Measurements from ENCODE around the gene FAM229A. TPM values are rescaled to one million over a fixed set of nuclear protein-coding genes. Genes with fewer than 3 reads are reported as not detected.

The FAM229A gene
- total and polyA plus RNA-seq, 9 of the 15 experiments (the other 6 are each of a cell fraction or from before 2014, with no cell fraction given): 0.04 to 21.6 (median 7.4) TPM

GRCh38 chr1:32351399-32352238, 10.7 kb downstream of the FAM229A start (continued):
- TF ChIP-seq NR0B1 (IDR thresholded peaks at IDR 0.05; ENCODE audit: partially characterized antibody) (no peak), USF1 (CRISPR knock-in tag; IDR thresholded peaks at IDR 0.05) (peak; percentile 74), RERE (CRISPR knock-in tag; IDR thresholded peaks at IDR 0.05; ENCODE audit: borderline replicate concordance) (no peak), FOXA1 (IDR thresholded peaks at IDR 0.05; ENCODE audit: borderline replicate concordance) (no peak), ATF3 (IDR thresholded peaks at IDR 0.05) (no peak), ATF3 (CRISPR knock-in tag; conservative IDR thresholded peaks at IDR 0.05) (no peak), HMGXB4 (CRISPR knock-in tag; IDR thresholded peaks at IDR 0.05) (0 out of 2 replicates have a peak, but pooled peaks have one; percentile 23), ZBTB8A (IDR thresholded peaks at IDR 0.05; ENCODE audit: partially characterized antibody) (no peak), ZNF274 (IDR thresholded peaks at IDR 0.05; ENCODE audit: borderline replicate concordance, low read depth, low read length) (no peak), DIDO1 (tag; IDR thresholded peaks at IDR 0.05; ENCODE audit: low read depth) (no peak), ZNF57 (CRISPR knock-in tag; IDR thresholded peaks at IDR 0.05) (no peak), E2F6 (IDR thresholded peaks at IDR 0.05; ENCODE audit: borderline replicate concordance in 1 of 2, extremely low read depth in 1 of 2, insufficient read depth in 1 of 2, insufficient read length in 1 of 2, low read depth in 1 of 2, low read length in 1 of 2, poor library complexity in 1 of 2, severe bottlenecking in 1 of 2) (peak; percentile 46 to 88), ZNF696 (CRISPR knock-in tag; conservative IDR thresholded peaks at IDR 0.05) (no peak), ZNF408 (CRISPR knock-in tag; IDR thresholded peaks at IDR 0.05; ENCODE audit: low read depth) (no peak)

All from K562 (cell line).